PC-3 (cell line): Measurements from ENCODE around the gene IL34.

Experiments used
- CTCF ChIP-seq: fragments of 300-600 bp; sonication (generic); conservative IDR thresholded peaks from 2 replicates; pipeline ENCODE4 v1.5.1; 2017; ENCODE audit warnings: antibody characterized with exemption, low read depth, mild to moderate bottlenecking, low read length
- EZH2 ChIP-seq: fragments of 300-600 bp; sonication (generic); IDR thresholded peaks from one replicate; pipeline ENCODE4 v1.6.1; 2017; ENCODE audit warnings: antibody characterized with exemption, mild to moderate bottlenecking, low read length; ENCODE audit not compliant: unreplicated experiment
- EZH2phosphoT487 ChIP-seq: fragments of 300-600 bp; sonication (generic); IDR thresholded peaks from 2 replicates; pipeline ENCODE4 v1.6.1; 2018; ENCODE audit warnings: mild to moderate bottlenecking, antibody characterized with exemption, low read length, borderline replicate concordance

- no peak for TF ChIP-seq EZH2phosphoT487
- TF ChIP-seq CTCF = no peak
- no peak for TF ChIP-seq EZH2
These were observed 35.1 kb upstream of the IL34 start for GRCh38 chr16:70611224-70611598.
